Neuron (in vitro differentiated cells): ENCODE measurements around the gene KDELR1.

Source experiments
- H2AFZ ChIP-seq: one replicate; pipeline ENCODE4 v1.6.1; 2013; ENCODE audit warnings: low read depth, mild to moderate bottlenecking, inconsistent platforms, low read length, moderate library complexity
- H3K27me3 ChIP-seq: one replicate; pipeline ENCODE4 v1.6.1; 2013; ENCODE audit warnings: low read length; ENCODE audit not compliant: insufficient read depth
- H3K36me3 ChIP-seq: one replicate; pipeline ENCODE4 v1.6.1; 2013; ENCODE audit warnings: low read length; ENCODE audit not compliant: insufficient read depth
- H3K4me1 ChIP-seq: one replicate; pipeline ENCODE4 v1.6.1; 2013; ENCODE audit warnings: low read length; ENCODE audit not compliant: insufficient read depth
- H3K4me3 ChIP-seq: 2 replicates; pipeline ENCODE4 v1.5.1; 2013; ENCODE audit warnings: mild to moderate bottlenecking, low read length, moderate library complexity
- H3K9me3 ChIP-seq: one replicate; pipeline ENCODE4 v1.6.1; 2013; ENCODE audit warnings: low read length

KDELR1 gene

GRCh38 chr19:48359123-48359522 is 32.2 kb downstream of the KDELR1 start:
- H3K36me3 ChIP-seq, result no peaks in the 10 kb centered on the region
- no peaks in the 10 kb centered on the region for H3K9me3 ChIP-seq
- H3K4me3 ChIP-seq, result no peak overlapping the region
- H3K4me1 ChIP-seq, result peaks cover 16% of the 10 kb centered on the region
- H3K27me3 ChIP-seq, result no peaks in the 10 kb centered on the region
- no peak overlapping the region for H2AFZ ChIP-seq

- peaks cover 16% of the 10 kb centered on the region for H3K4me1 ChIP-seq
- no peaks in the 10 kb centered on the region for H3K36me3 ChIP-seq
- H3K4me3 ChIP-seq, result no peak overlapping the region
- H3K27me3 ChIP-seq, result no peaks in the 10 kb centered on the region
- H2AFZ ChIP-seq, result no peak overlapping the region
- H3K9me3 ChIP-seq, result no peaks in the 10 kb centered on the region
These were observed 35.9 kb downstream of the KDELR1 start for GRCh38 chr19:48355365-48355954.

GRCh38 chr19:48354332-48354992 is 36.9 kb downstream of the KDELR1 start:
- Histone ChIP-seq H3K4me3 (no peak overlapping the region), H3K9me3 (no peaks in the 10 kb centered on the region), H3K27me3 (no peaks in the 10 kb centered on the region), H3K36me3 (no peaks in the 10 kb centered on the region), H2AFZ (no peak overlapping the region), H3K4me1 (peaks cover 16% of the 10 kb centered on the region)

- Histone ChIP-seq H2AFZ (no peak overlapping the region), H3K4me3 (no peak overlapping the region), H3K4me1 (peaks cover 16% of the 10 kb centered on the region), H3K9me3 (no peaks in the 10 kb centered on the region), H3K27me3 (no peaks in the 10 kb centered on the region), H3K36me3 (no peaks in the 10 kb centered on the region)
These were observed 37.7 kb downstream of the KDELR1 start for GRCh38 chr19:48353677-48354076.

GRCh38 chr19:48351341-48351752 is 40.0 kb downstream of the KDELR1 start:
- H3K36me3 ChIP-seq, result no peaks in the 10 kb centered on the region
- H2AFZ ChIP-seq, result no peak overlapping the region
- H3K4me3 ChIP-seq, result no peak overlapping the region
- no peaks in the 10 kb centered on the region for H3K27me3 ChIP-seq
- H3K4me1 ChIP-seq, result peaks cover 16% of the 10 kb centered on the region
- no peaks in the 10 kb centered on the region for H3K9me3 ChIP-seq

- peaks cover 15% of the 10 kb centered on the region for H3K4me1 ChIP-seq
- no peak overlapping the region for H3K4me3 ChIP-seq
These were observed 40.5 kb downstream of the KDELR1 start for GRCh38 chr19:48350856-48351255.

GRCh38 chr19:48348737-48349136 is 42.6 kb downstream of the KDELR1 start:
- Histone ChIP-seq H2AFZ (no peak overlapping the region), H3K4me3 (no peak overlapping the region), H3K4me1 (no peaks in the 10 kb centered on the region), H3K36me3 (no peaks in the 10 kb centered on the region), H3K27me3 (no peaks in the 10 kb centered on the region), H3K9me3 (no peaks in the 10 kb centered on the region)

More at GRCh38 chr19:48350856-48351255, 40.5 kb downstream of the KDELR1 start:
- H3K27me3 ChIP-seq, result no peaks in the 10 kb centered on the region
- no peaks in the 10 kb centered on the region for H3K36me3 ChIP-seq
- no peak overlapping the region for H2AFZ ChIP-seq
- no peaks in the 10 kb centered on the region for H3K9me3 ChIP-seq

- Histone ChIP-seq H3K4me3 (no peak overlapping the region), H3K9me3 (no peaks in the 10 kb centered on the region), H2AFZ (no peak overlapping the region), H3K4me1 (no peaks in the 10 kb centered on the region), H3K36me3 (no peaks in the 10 kb centered on the region), H3K27me3 (no peaks in the 10 kb centered on the region)
These were observed 43.3 kb downstream of the KDELR1 start for GRCh38 chr19:48348045-48348444.

- H2AFZ ChIP-seq, result no peak overlapping the region
- H3K9me3 ChIP-seq, result no peaks in the 10 kb centered on the region
- H3K27me3 ChIP-seq, result no peaks in the 10 kb centered on the region
- no peaks in the 10 kb centered on the region for H3K36me3 ChIP-seq
- H3K4me3 ChIP-seq, result no peak overlapping the region
- no peaks in the 10 kb centered on the region for H3K4me1 ChIP-seq
These were observed 45.2 kb downstream of the KDELR1 start for GRCh38 chr19:48346191-48346590.

- Histone ChIP-seq H3K36me3 (no peaks in the 10 kb centered on the region), H2AFZ (no peak overlapping the region), H3K4me3 (no peak overlapping the region), H3K4me1 (no peaks in the 10 kb centered on the region), H3K27me3 (no peaks in the 10 kb centered on the region), H3K9me3 (no peaks in the 10 kb centered on the region)
These were observed 46.5 kb downstream of the KDELR1 start for GRCh38 chr19:48344892-48345291.

GRCh38 chr19:48342841-48343540 is 48.4 kb downstream of the KDELR1 start:
- no peak overlapping the region for H3K4me3 ChIP-seq
- H3K4me1 ChIP-seq, result no peaks in the 10 kb centered on the region
- H3K27me3 ChIP-seq, result no peaks in the 10 kb centered on the region
- no peaks in the 10 kb centered on the region for H3K36me3 ChIP-seq
- H2AFZ ChIP-seq, result no peak overlapping the region
- no peaks in the 10 kb centered on the region for H3K9me3 ChIP-seq

GRCh38 chr19:48342414-48342738 is 49.0 kb downstream of the KDELR1 start:
- H2AFZ ChIP-seq, result no peak overlapping the region
- no peaks in the 10 kb centered on the region for H3K27me3 ChIP-seq
- no peaks in the 10 kb centered on the region for H3K36me3 ChIP-seq

GRCh38 chr19:48341515-48342413 is 49.6 kb downstream of the KDELR1 start:
- Histone ChIP-seq H2AFZ (no peak overlapping the region), H3K4me1 (no peaks in the 10 kb centered on the region), H3K27me3 (no peaks in the 10 kb centered on the region), H3K36me3 (no peaks in the 10 kb centered on the region), H3K9me3 (no peaks in the 10 kb centered on the region), H3K4me3 (no peak overlapping the region)

More at GRCh38 chr19:48342414-48342738, 49.0 kb downstream of the KDELR1 start:
- H3K4me1 ChIP-seq, result no peaks in the 10 kb centered on the region
- no peak overlapping the region for H3K4me3 ChIP-seq
- no peaks in the 10 kb centered on the region for H3K9me3 ChIP-seq
